ENCODE data around the gene SOHLH1.
A peak's percentile ranks its signal among the peaks of the same experiment; 100 is the strongest.
"Not testable (repeated sequence)": the region's sequence is repeated elsewhere in the genome, so short reads cannot be mapped to it uniquely, and the experiment has no call there.

The SOHLH1 gene

DNA sequence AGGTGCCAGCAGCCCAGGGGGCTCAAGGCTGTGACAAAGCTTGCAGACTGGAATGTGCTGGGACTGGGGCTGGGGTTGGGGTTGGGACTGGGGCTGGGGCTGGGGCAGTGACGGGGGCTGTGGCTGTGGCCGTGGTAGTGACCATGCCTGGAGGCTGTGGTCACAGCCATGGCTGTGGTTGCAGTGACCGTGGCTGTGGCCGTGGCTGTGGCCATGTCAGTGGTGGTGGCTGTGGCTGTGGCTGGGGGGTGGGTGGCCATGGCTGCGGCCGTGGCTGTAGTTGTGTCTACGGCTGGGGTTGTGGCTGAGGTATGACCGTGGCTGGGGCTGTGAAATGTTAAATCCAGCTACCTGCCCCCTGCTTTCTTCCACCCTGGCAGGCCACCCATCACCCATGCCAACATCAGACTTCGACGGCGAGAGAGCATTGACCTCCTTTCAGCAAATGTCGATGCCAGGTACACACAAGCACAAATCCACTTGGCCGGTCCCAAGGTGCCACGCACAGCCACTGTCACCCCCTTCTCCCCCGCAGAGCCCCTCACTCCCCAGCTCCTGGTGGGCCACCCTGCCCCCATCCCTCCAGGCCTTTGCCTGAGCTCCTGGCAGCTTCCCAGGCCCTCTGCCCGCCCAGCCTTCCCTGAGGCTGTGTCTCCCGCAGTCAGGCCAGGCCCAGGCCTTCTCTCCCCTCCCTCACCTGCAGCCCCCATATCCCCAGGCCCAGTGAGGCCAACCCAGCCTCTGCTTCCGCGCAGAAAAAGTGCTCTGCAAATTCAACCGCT lies 20.9 kb downstream of the SOHLH1 start:
- no peak for DNase-seq (ENCODE audit: low spot score)

DNA sequence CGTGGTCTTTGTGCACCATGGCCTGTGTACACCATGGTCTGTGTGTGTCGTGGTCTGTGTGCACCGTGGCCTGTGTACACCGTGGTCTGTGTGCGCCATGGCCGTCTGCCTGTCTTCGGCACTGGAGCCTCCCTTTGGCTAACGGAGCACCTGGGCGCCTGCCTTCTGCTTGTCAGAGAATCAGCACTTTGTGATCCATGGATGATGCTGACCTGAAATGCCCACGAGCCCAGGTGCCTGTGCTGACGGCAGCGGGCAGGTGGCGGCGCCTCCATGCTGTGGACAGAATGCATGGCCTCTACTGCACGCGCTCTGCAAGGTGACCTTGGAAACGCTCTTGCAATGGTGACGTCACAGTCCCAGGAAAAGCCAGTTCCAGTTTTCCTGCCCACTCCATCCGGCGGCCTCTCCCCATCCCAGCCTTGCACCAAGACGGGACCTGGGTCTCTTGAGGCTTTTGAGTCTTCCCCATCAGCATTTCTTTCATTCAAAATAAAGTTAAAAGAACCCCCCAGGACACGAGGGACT lies 21.6 kb downstream of the SOHLH1 start:
- DNase-seq (ENCODE audit: low spot score), result no peak

DNA sequence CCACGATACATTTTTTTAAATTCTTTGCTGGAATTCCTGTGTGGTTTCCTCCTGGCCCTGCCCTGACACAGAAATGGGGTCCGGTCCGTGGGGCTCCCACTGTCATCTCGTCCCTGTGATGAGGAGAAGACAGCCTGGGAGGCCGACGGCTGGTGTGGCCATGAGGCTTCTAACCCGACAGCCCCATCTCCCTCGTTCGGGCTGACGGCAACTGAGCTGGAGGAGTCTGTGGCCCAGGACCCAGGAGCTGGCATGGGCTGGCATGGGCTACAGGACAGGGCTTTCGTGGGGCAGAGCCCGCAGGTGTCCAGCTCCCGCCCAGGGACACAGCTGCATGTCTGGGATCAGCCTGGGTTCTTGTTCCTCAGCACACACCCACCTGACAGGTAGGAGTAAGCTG lies 22.4 kb downstream of the SOHLH1 start:
- no peak for DNase-seq (ENCODE audit: low spot score)

DNA sequence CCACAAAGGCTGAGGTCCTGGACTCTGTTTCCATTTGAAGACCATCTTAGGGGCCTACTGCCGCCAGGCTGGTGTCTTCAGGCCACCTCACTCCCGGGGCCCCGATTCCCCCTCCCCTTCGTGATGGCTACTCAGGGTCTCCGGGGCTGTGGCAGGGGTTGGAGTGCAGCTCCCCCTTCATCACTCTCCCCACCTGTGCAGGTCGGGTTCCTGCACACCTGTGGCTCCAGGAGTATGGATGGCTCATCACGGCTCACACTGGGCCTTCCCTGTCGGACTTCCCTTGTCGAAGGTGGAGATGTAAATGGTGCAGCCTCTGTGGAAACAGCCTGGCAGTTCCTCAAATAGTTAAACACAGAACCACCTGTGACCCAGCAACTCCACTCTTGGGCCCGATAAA lies 24.3 kb downstream of the SOHLH1 start:
- no peak for DNase-seq (ENCODE audit: low spot score)

DNA sequence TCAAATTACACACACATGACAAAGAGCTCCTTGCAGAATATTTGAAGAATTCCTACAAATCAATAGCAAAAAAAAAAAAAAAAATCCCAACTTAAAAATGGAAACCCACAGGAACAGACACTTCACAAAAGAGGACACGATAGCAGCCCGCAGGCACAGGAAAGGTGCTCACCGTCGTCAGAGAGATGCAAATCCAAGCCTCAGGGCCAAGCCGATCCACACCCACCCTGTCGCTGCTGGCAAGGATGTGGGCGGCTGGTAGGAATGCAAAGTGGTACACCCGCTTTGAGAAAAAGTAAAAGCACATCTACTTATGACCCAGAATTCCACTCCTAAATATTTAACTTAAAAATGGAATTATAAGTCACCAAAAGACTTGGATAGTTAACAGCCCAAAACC lies 25.3 kb downstream of the SOHLH1 start:
- DNase-seq (ENCODE audit: low spot score), result no peak

DNA sequence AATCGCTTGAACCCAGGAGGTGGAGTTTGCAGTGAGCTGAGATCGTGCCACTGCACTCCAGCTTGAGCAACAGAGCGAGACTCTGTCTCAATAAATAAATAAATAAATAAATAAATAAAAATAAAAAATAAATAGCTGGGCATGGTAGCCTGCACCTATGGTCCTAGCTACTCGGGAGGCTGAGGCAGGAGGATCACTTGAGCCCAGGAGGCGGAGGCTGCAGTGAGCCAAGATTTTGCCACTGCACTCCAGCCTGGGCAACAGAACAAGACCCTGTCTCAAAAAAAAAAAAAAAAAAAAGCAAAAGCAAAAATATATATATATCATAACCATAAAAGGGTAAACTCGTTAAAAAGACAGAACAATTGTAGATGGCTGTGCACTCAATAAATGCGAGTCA lies 26.5 kb downstream of the SOHLH1 start:
- not testable (repeated sequence) for DNase-seq (ENCODE audit: low spot score)

DNA sequence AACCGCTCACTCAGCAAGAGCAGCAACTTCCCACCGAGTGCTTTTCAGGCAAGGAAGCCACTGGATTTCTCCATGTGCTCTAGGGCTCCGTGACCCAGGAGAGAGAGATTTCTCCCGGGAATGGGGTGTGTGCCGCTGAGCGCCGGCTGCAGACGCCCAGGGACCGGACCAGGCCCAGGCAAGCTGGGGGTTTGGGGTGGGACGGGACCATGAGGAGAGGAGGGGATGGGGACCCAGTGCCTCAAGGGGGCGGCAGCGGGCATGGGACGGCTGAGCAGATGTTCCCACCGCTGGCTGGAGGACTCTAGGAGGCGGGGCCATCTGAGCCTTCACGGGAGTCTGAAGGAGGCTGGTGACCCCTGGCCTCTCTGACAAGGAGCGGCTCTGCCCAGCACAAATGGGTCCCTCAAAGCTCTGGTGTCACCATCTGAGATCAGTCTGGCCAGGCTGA lies 27.7 kb downstream of the SOHLH1 start:
- no peak for DNase-seq (ENCODE audit: low spot score)

DNA sequence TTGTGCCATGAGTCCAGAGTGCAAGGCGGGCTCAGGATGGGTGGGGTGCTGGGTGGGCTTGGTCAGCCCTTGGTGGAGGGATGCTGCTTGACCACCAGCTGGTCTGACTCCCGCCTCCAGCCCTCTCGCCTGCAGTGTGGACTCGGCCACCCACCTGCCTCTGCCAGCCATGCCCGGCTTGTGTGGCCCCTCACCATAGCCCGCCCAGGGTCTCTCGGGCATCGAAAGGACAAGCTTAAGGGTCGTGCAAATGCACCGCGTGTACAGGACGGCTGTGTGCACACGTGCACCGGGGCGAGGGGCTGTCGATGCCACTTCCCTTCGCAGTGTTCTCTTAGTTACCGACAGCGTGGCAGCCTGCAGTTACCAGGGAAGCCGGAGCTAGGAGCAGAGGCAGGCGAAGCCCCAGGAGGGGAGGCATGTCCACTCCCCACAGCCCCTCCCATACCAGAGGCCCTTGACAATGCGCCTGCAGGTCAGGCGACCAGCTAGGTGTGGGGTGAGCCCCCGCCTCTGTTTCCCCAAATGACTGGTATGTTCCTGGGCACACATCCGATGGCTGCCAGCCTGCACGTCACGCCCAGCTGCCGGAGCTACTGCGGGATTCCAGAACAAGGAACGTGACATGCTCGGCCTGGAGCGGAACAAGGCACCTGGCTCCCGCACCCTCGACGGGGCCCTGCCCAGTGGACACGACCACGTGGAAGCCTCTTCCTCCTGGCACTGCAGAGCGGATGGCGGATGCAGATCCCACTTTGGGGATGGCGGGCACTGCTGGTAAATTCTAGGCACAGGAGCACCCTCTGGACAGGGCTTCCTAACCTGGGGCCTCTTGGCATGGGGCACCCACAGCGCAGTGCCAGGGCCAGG lies 28.3 kb downstream of the SOHLH1 start:
- no peak for DNase-seq (ENCODE audit: low spot score)

DNA sequence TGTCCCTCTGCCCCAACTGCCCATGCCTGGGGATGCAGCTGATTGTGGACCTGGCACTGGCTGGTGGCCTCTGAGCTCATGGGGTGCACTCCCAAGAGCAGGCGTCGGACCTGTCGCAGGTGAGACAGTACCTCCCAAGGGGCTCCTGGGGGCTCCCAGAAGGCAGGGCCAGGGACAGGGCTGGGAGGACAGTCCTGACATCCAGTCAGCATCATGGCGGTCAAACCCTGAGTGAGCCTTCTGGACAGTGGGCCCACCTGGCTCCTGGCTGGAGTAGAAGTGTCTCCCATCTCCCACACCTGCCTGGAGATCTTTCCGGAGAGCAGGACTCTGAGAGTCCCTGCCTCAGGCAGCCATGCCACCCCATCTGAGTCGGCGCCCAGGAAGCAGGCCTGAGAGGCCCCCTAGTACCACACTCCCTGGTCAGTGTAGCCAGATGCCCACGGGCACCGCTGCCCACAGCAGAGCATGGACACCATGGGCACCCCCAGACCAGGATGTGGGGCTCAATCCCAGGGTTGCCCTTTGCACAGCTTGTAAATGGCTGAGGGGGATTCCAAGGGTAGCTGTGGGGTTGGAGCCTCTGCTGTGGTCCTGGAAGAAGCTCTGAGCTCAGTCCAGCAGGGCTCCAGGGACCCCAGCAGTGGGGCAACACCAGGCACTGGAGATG lies 29.5 kb downstream of the SOHLH1 start:
- no peak for DNase-seq (ENCODE audit: low spot score)

DNA sequence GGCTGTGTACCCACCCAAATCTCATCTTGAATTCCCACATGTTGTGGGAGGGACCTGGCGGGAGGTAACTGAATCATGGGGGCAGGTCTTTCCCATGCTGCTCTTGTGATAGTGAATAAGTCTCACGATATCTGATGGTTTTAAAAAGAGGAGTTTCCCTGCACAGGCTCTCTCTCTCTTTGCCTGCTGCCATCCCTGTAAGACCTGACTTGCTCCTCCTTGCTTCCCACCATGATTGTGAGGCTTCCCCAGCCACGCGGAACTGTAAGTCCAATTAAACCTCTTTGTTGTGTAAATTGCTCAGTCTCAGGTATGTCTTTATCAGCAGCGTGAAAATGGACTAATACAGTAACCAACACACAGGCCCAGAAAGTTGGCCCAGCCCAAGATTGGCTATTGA lies 30.3 kb downstream of the SOHLH1 start:
- not testable (repeated sequence) for DNase-seq (ENCODE audit: low spot score)

DNA sequence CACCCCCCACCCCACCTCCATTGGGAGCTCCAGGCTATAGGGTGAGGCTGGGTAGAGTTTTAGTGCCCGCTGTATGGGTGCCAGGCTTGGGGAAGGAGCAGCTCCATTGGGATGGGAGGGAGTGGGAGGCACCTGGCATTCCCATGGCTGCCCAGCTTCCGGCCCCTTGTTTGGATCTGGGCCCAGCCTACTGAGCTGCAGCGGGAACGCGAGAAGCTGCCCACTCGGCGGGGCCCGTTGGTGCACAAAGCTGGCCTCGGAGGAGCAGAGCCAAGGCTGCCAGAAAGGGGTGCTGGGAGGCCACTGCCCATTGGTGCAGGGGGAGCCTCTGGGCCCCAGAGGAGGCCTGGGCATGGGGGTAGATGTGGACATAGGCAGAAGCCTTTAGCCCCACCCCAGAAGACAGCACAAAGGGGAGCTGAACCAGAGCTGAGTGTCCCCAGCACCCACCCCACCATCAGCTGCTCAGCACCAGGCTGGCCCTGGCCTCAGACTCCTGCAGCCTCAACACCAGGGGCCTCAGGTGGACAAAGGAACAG lies 31.7 kb downstream of the SOHLH1 start:
- peak; percentile 5 for DNase-seq (ENCODE audit: low spot score)

DNA sequence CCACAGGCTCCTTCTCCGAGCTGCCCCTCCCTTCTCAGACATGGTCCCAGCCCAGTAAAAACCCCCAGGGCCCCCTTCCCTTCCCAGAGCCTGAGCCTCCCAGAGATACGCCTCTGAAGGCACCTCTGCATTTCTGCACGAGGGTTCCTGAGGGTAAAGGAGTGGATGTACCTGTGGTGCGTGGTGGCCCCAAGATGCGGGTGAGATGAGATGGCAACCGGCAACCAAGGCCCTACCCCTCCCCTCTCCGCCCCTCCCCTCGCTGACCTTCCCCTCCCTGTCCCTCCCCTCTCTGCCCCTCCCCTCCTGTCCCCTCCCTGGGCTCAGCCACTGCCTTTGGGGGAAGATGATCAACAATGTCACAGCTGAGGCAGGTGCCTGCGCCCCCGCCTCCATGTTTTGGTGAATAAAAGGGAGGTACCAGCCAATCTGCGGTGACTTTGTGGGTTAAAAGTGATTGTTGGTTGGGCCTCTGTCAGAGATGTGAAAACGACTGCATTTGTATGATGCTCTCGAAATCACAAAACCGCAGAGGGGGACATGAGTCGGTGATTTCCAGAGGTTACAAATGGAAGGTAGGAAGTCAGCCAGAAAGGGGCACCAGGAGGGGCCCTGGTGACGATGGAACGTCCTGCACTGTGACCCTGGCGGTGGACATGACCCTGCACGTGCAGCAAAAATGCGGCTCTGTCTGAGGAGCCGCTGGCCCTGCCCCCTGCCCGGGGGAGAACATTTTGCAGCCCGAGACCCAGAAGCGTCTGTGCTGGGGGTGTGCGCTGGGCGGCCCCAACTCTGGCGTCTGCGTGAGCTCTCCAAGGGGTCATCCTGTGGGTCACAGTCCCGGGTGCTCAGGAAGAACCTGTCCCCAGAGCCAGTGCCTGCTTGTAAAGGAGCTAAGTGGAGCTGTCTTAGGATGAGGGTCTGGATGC lies 32.5 kb downstream of the SOHLH1 start:
- DNase-seq (ENCODE audit: low spot score), result no peak

DNA sequence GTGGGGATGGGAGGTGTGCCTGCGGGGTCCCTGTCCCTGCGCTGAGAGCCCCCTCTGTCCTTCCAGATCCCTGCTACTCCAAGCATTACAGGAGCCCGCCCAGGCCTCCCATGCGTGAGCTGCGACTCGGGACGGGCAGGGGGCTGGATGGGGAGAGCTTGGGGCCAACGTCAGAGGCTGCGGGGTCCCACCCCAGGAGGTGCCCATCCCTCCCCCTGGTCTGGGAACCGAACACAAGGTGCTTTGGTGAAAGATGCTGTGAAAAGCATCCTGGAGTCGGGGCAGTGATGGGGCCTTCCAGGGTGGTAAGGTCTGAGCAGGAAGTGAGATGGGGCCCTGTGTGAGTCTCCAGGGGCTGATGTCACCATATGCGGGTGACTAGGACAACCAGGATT lies 33.5 kb downstream of the SOHLH1 start:
- DNase-seq (ENCODE audit: low spot score), result peak; percentile 17

DNA sequence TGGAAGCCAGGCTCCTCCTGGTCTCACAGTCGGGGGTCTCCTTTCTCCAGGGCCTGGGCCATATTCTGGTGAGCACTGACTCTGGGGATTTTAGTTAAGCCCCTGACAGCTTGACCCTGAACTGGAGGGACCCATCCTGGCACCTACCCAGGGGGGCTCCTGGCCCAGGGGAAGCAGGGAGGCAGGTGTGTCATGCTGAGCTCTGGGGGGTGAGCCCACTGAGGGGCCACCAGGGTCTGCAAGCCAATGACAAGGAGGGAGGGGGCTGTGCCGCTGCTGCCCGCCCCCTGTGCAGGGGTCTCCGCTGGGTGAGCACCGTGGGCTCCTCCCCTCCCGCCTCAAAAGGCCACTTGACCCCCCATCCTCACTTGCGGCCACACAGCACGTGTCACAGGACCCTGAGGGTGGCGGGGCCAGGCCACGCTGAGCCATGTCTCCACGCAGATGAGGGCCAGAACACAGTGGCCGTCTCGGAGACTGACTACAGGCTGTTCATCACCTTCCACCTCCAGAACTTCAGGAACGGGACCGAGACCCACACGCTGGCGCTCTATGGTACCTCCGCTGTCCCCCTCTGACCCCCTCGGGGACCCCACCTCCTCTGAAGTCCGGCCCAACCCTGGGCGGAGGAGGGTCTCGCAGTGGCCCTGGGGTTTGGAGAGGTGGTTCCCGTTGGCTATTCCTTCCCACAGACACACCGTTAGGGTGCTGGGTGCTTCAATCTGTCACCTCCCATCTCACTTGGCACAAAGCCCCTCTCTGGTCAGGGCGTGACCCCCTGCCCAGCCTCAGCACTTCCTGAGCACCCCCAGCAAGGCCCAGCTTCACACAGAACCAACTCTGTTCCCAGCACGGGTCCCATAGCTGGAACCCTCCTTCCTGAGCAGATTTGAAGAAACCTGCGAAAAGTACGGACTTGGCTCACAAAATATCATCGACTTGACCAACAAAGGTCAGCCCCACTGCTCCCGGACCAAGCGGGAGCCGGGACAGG lies 34.2 kb downstream of the SOHLH1 start:
- peak; percentile 5 for DNase-seq (ENCODE audit: low spot score)

DNA sequence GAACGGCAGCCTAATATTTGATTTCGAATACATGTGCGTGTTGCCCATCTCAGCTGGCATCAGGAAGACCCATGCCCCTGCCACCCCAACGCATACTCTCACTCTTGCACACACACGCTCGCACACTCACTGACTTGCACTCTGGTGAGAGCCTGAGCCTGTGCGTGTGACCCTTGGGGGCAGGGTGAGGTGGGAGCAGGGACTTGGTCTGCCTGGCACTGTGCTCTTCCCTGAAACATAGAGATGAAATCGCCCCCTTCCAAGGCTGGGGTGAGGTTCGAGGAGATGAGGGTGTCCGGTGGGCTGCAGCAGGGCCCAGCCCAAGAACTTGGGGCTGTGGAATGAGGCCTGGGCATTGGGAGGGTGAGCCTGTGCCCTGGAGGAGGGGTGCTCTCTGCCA lies 35.0 kb downstream of the SOHLH1 start:
- peak; percentile 3 for DNase-seq (ENCODE audit: low spot score)

DNA sequence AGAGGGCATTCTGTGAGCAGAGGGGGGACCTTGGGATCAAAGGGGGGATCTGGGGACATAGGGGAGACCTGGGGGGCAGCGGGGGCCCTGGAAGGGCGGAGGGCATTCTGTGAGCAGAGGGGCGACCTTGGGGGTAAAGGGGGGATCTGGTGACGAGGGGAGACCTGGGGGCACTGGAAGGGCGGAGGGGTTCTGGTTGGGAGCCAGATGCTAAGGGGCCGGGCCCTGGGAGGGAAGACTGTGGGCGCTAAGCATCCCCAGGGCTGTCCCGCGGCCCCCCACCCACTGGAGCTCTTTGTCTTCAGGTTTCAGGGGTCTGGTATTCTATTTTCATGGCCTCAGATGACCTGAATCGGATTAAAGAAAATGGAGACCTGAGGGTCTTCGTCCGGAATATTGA lies 35.4 kb downstream of the SOHLH1 start:
- no peak for DNase-seq (ENCODE audit: low spot score)

DNA sequence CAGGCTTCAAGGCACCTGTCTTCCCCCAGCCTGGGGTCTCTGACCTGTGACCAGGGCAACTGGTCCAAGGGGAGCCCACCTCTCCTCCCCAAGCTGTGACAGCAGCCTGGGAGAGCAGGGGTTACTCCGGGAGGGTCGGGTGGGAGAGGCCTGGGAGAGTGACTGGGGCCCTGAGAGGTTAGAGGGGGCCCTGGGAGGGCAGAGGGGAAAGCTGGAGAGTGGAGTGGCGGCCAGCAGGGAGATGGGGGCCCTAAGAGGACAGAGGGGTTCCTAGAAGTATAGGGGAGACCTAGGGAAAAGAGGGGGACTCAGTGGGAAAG lies 35.9 kb downstream of the SOHLH1 start:
- DNase-seq (ENCODE audit: low spot score), result no peak

DNA sequence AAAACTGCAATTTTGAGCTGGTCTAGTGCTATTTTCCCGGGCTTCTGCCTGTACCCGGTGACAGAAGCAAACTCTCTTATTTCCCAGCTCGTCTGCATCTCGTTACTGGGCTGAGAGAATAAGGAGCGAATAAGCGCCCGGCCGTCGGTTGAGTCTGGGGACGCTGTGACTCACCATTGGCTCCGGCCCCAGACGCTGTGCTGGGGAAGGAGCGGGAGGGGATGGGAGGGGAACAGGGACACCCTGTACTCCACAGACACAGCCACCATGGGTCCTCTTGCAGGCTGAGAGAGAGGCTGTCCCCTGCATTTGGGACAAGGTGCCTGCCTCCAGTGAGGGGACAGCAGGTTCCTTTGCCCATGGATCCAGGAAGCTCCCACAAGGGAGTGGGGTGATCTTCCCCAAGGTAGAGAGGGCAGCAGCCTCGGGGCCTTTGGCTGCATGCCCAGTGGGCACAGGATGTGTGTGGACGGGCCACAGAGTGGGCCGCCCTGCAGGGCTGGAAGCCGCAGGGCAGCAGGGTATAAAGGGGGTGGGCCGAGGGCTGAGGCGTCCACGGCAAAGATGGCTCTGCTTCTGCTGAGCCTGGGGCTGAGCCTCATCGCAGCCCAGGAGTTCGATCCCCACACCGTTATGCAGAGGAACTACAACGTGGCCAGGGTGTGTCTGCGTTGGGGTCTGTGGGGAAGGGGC lies 36.4 kb downstream of the SOHLH1 start, which contains the start of gene LCN9:
LCN9 (plus strand) TSS at position 552 of the 693 bp plus-strand sequence; CDS start at position 565, 13 bp downstream.
- peak; percentile 3 for DNase-seq (ENCODE audit: low spot score)

All from HuH-7 (cell line).